Measurements from ENCODE around the gene WIPF2. TPM values are rescaled to one million over a fixed set of nuclear protein-coding genes. Genes with fewer than 3 reads are reported as not detected.
"Not testable (repeated sequence)": the region's sequence is repeated elsewhere in the genome, so short reads cannot be mapped to it uniquely, and the experiment has no call there.

WIPF2 gene
- total and polyA plus RNA-seq, 12 donors = 5.2 to 30.2 (median 15.2) TPM

GRCh38 chr17:40218006-40218739 lies 931 bp upstream of the WIPF2 start:
- Histone ChIP-seq H3K4me3 (peak overlapping the region in 1 of 4 donors; percentile 70), H3K9me3 (replicated peaks in 1 of 3) (no peaks in the 10 kb centered on the region), H3K36me3 (replicated peaks in 1 of 2) (no peaks in the 10 kb centered on the region), H3K4me1 (replicated peaks in 1 of 2) (peaks cover 3 to 22% of the 10 kb centered on the region in 2 donors), H3K27me3 (no peaks in the 10 kb centered on the region), H3K27ac (peak overlapping the region in 2 of 5 donors; percentile 91 to 95)
- whole genome bisulfite sequencing, 4 donors = 67 to 75% (median 72%) methylated on average over 7 of the region's 7 CpGs
- no peak for DNase-seq
- no peak for TF ChIP-seq POLR2A (IDR thresholded peaks at IDR 0.05)
- no peak for TF ChIP-seq CTCF (IDR thresholded peaks at IDR 0.05)
- intact Hi-C loops (cut with DNase I) = no loop called here

GRCh38 chr17:40219594-40220338 lies 662 bp downstream of the WIPF2 start:
- no peak for TF ChIP-seq CTCF (IDR thresholded peaks at IDR 0.05)
- TF ChIP-seq POLR2A (IDR thresholded peaks at IDR 0.05) = no peak
- peak in 6 of 7 donors; percentile 43 to 67 (median 52) for DNase-seq
- no peaks in the 10 kb centered on the region for H3K36me3 ChIP-seq (replicated peaks in 1 of 2)
- peak overlapping the region in 3 of 4 donors; percentile 38 to 70 (median 66) for H3K4me3 ChIP-seq
- intact Hi-C loops (cut with DNase I) = no loop called here
- no peaks in the 10 kb centered on the region for H3K27me3 ChIP-seq
- peaks cover 8 to 27% of the 10 kb centered on the region in 2 donors for H3K4me1 ChIP-seq (replicated peaks in 1 of 2)
- H3K27ac ChIP-seq = peak overlapping the region in 4 of 5 donors; percentile 83 to 95 (median 90)
- H3K9me3 ChIP-seq (replicated peaks in 1 of 3) = no peaks in the 10 kb centered on the region
- WGBS, 4 donors = 2% methylated on average over 23 to 24 of the region's 24 CpGs

- WGBS, 4 donors = 44 to 53% (median 47%) methylated on average over 5 of the region's 5 CpGs
- Histone ChIP-seq H3K27me3 (no peaks in the 10 kb centered on the region), H3K4me3 (no peak overlapping the region), H3K27ac (peak overlapping the region; percentile 13 to 70 (median 46)), H3K9me3 (replicated peaks in 1 of 3) (no peaks in the 10 kb centered on the region), H3K4me1 (replicated peaks in 1 of 2) (peaks cover 9 to 31% of the 10 kb centered on the region in 2 donors), H3K36me3 (replicated peaks in 1 of 2) (peaks cover 0 to 5% of the 10 kb centered on the region in 2 donors)
- intact Hi-C loops (cut with DNase I) = no loop called here
- DNase-seq = peak in 6 of 7 donors; percentile 52 to 73 (median 62)
- TF ChIP-seq POLR2A (IDR thresholded peaks at IDR 0.05) = no peak
- no peak for TF ChIP-seq CTCF (IDR thresholded peaks at IDR 0.05)
Measured at GRCh38 chr17:40224718-40225550, 5.8 kb downstream of the WIPF2 start.

DNA sequence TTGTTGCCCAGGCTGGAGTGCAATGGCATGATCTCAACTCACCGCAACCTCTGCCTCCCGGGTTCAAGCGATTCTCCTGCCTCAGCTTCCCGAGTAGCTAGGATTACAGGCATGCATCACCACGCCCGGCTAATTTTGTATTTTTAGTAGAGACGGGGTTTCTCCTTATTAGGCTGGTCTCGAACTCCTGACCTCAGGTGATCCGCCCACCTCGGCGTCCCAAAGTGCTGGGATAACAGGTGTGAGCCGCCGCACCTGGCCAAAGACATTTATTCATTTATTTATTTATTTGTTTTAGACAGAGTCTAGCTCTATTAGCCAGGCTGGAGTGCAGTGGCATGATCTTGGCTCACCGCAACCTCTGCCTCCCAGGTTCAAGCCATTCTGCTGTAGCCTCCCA lies 10.0 kb downstream of the WIPF2 start:
- peak in 2 of 7 donors; percentile 8 to 45 for DNase-seq
- H3K9me3 ChIP-seq (replicated peaks in 1 of 3); H3K27ac ChIP-seq; H3K27me3 ChIP-seq; intact Hi-C loops (cut with DNase I); H3K4me3 ChIP-seq: not testable (repeated sequence)
- 95 to 98% (median 97%) methylated on average over 14 of the region's 14 CpGs for WGBS, 4 donors
- Histone ChIP-seq H3K4me1 (replicated peaks in 1 of 2) (peaks cover 6 to 23% of the 10 kb centered on the region in 2 donors), H3K36me3 (replicated peaks in 1 of 2) (peaks cover 0 to 20% of the 10 kb centered on the region in 2 donors)

Data from adrenal gland (tissue), 12 donors.